Gastrocnemius medialis (tissue), 4 donors: ENCODE data around the gene TRDN.

Experiments
- POLR2A ChIP-seq, 2 donors: fragments of 450-650 bp; IDR thresholded peaks; one replicate each; pipeline ENCODE4 v1.6.1; 2017; ENCODE audit warnings: antibody characterized with exemption in 2 of 2, mild to moderate bottlenecking in 2 of 2, moderate library complexity in 2 of 2
- TF ChIP-seq, protein P1 (sequence below), 5 experiments: fragments of 450-650 bp in 3 of 5; fragments of 200-600 bp in 2 of 5; sonication (generic) in 2 of 5; IDR thresholded peaks in 4 of 5; conservative IDR thresholded peaks in 1 of 5; 1 replicate in 4 of 5; 2 replicates in 1 of 5; pipeline ENCODE4 v1.5.1; 2016 to 2019; ENCODE audit warnings: antibody characterized with exemption in 5 of 5, mild to moderate bottlenecking in 3 of 5, moderate library complexity in 3 of 5

GRCh38 chr6:123527406-123527805 is 109.3 kb downstream of the TRDN start:
- TF ChIP-seq, protein P1, sequence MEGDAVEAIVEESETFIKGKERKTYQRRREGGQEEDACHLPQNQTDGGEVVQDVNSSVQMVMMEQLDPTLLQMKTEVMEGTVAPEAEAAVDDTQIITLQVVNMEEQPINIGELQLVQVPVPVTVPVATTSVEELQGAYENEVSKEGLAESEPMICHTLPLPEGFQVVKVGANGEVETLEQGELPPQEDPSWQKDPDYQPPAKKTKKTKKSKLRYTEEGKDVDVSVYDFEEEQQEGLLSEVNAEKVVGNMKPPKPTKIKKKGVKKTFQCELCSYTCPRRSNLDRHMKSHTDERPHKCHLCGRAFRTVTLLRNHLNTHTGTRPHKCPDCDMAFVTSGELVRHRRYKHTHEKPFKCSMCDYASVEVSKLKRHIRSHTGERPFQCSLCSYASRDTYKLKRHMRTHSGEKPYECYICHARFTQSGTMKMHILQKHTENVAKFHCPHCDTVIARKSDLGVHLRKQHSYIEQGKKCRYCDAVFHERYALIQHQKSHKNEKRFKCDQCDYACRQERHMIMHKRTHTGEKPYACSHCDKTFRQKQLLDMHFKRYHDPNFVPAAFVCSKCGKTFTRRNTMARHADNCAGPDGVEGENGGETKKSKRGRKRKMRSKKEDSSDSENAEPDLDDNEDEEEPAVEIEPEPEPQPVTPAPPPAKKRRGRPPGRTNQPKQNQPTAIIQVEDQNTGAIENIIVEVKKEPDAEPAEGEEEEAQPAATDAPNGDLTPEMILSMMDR (IDR thresholded peaks at IDR 0.05 in 4 of 5, conservative IDR thresholded peaks at IDR 0.05 in 1 of 5) = no peak
- TF ChIP-seq POLR2A (IDR thresholded peaks at IDR 0.05) = no peak
